GM13976 (cell line): ENCODE measurements around the gene RIPK3.

Experiments used
- DNase-seq: peaks from one replicate; pipeline ENCODE4 v3.0.0; 2012; ENCODE audit warnings: low spot score
- in situ Hi-C: fragments of 300-500 bp; cut with MboI; formaldehyde crosslinking; loops from one replicate; pipeline ENCODE4 v1.12.0; 2022; ENCODE audit warnings: low sequenced_read_pairs, mixed read lengths, inconsistent platforms; ENCODE audit not compliant: unreplicated experiment
- TF ChIP-seq, protein P1 (sequence below): IDR thresholded peaks from 2 replicates; pipeline ENCODE4 v1.5.1; 2012; ENCODE audit warnings: borderline replicate concordance, mild to moderate bottlenecking; ENCODE audit not compliant: insufficient read depth; ENCODE audit errors: extremely low read depth, missing control alignments, control extremely low read depth

The RIPK3 gene

DNA sequence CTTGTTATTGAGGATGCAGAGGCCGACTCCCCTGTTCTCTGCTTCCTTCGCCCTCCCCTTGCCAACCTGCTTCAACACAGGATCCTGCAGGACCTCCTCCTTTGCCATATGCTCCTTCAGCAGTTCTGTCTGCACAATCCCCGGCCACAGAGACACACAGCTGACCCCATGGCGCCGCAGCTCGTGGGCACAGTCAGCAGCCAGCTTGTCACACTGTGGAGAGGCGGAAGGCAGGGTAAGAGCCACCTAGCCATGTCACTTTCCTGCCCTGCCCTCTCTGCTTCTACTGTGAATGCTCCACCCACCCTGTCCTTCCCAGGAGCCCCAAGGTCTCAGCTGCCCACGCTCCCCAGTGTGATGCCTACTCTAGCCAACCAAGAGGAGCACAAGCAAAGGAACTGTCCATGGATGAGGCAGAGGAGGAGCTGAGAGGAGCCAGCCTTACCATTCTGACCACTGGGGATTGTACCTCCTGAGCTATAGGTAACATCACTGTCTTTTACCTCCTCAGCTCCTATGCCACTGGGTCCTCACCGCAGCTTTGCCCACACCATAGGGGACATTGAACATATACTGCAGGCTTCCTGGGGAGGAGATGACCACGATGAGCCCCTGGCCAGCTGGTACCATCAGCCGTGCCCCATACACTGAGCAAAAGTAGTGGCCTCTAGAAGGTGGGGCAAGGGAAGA is 47.5 kb downstream of the RIPK3 start:
- TF ChIP-seq, protein P1, sequence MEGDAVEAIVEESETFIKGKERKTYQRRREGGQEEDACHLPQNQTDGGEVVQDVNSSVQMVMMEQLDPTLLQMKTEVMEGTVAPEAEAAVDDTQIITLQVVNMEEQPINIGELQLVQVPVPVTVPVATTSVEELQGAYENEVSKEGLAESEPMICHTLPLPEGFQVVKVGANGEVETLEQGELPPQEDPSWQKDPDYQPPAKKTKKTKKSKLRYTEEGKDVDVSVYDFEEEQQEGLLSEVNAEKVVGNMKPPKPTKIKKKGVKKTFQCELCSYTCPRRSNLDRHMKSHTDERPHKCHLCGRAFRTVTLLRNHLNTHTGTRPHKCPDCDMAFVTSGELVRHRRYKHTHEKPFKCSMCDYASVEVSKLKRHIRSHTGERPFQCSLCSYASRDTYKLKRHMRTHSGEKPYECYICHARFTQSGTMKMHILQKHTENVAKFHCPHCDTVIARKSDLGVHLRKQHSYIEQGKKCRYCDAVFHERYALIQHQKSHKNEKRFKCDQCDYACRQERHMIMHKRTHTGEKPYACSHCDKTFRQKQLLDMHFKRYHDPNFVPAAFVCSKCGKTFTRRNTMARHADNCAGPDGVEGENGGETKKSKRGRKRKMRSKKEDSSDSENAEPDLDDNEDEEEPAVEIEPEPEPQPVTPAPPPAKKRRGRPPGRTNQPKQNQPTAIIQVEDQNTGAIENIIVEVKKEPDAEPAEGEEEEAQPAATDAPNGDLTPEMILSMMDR: no peak
- in situ Hi-C loops: no loop called here
- DNase-seq: no peak

GRCh38 chr14:24291446-24292117 is 48.2 kb downstream of the RIPK3 start:
- DNase-seq: no peak
- in situ Hi-C loops: no loop called here
- TF ChIP-seq, protein P1: no peak

DNA sequence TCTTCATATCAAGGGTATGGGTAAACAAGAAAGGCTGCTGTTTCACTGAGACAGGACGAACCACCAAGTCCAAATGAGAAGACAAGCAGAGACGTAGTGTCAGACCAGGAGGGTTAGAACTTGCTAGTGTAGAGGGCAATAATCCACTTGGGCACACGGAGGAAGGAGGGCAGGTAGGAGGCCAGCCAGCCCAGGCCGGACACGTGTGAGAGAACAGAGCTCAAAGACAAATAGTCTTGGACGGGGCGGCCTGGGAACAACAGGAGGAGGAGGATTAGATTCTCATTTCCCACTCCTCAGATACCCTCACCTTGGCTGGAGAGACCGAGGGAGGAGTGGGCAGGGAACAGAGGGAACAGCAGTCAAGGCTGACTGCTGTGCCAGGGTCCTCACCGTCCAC is 49.0 kb downstream of the RIPK3 start:
- TF ChIP-seq, protein P1: no peak
- in situ Hi-C loops: no loop called here
- DNase-seq: no peak

DNA sequence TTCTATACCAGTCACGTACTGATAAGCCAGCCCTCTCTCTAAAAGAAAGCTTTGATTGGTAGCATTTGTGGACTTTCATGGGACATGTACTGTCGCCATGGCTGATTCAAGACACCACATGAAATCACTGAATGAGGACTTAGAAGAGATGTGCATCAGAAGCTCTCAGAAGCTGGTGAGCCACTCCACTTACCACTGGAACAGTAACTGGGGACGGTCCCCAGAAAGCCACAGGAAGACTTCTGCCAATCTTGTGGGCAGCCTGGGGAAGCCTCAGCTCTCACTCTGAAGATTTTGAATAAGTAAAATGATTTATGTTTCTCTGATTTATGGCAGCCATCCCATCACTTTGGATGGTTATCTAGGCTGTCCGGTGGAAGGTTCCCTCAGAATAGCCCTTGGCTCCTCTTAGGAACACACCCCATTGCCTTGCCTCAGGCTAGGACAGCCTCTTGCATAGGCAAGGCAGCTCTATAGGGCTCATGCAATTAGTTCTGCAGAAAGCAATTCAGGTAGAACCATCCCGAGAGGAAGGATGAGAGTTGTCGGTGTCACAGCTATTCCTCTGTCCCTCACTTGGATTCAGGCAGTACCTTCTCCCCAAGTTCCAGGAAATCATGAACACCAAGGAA is 50.0 kb downstream of the RIPK3 start:
- in situ Hi-C loops: loop anchor here (5.0 kb wide), 1 partner anchor 42 kb away; no protein-coding TSS in a partner anchor
- TF ChIP-seq, protein P1: no peak
- DNase-seq: peak; percentile 64

- in situ Hi-C loops: loop anchor here (5.0 kb wide), 1 partner anchor 40 kb away; no protein-coding TSS in a partner anchor
These were observed 52.8 kb downstream of the RIPK3 start for GRCh38 chr14:24286996-24287395.

More at GRCh38 chr14:24286996-24287395, 52.8 kb downstream of the RIPK3 start:
- no peak for DNase-seq
- TF ChIP-seq, protein P1: no peak
